Measurements from ENCODE around the gene MSH3.
"Not testable (repeated sequence)": the region's sequence is repeated elsewhere in the genome, so short reads cannot be mapped to it uniquely, and the experiment has no call there.

The MSH3 gene

GRCh38 chr5:80805038-80805437 lies 150.6 kb downstream of the MSH3 start:
- TF ChIP-seq Cebpa-rat (IDR thresholded peaks at IDR 0.05): no peak
- Histone ChIP-seq H3K36me3 (peaks cover 37 to 81% (median 53%) of the 10 kb centered on the region in 11 experiments), H3K9me3 (replicated peaks in 1 of 11) (peaks cover 0 to 11% (median 0%) of the 10 kb centered on the region in 11 experiments; a peak in 3 of 22 replicates), H3K27me3 (no peaks in the 10 kb centered on the region), H3K27ac (no peak overlapping the region), H3K9ac (no peak overlapping the region), H3K4me1 (no peaks in the 10 kb centered on the region), H3K4me3 (no peak overlapping the region), H3K4me2 (no peak overlapping the region), H4K20me1 (no peaks in the 10 kb centered on the region)

- no peaks in the 10 kb centered on the region for H4K20me1 ChIP-seq
- H3K4me3 ChIP-seq: no peak overlapping the region
- TF ChIP-seq Cebpa-rat (IDR thresholded peaks at IDR 0.05): no peak
- peaks cover 25 to 62% (median 39%) of the 10 kb centered on the region in 11 experiments for H3K36me3 ChIP-seq
- peaks cover 0 to 11% (median 0%) of the 10 kb centered on the region in 11 experiments; a peak in 3 of 22 replicates for H3K9me3 ChIP-seq (replicated peaks in 1 of 11)
- H3K9ac ChIP-seq: no peak overlapping the region
- H3K4me2 ChIP-seq: no peak overlapping the region
- no peaks in the 10 kb centered on the region for H3K27me3 ChIP-seq
- H3K27ac ChIP-seq: no peak overlapping the region
- H3K4me1 ChIP-seq: no peaks in the 10 kb centered on the region
These were observed 152.5 kb downstream of the MSH3 start for GRCh38 chr5:80806929-80807328.

GRCh38 chr5:80809451-80809850 lies 155.0 kb downstream of the MSH3 start:
- Histone ChIP-seq H3K4me3 (no peak overlapping the region), H3K36me3 (peaks cover 27 to 62% (median 41%) of the 10 kb centered on the region in 11 experiments), H3K27ac (no peak overlapping the region), H3K27me3 (no peaks in the 10 kb centered on the region), H4K20me1 (no peaks in the 10 kb centered on the region; a peak in 1 of 22 replicates), H3K9me3 (replicated peaks in 1 of 11) (no peaks in the 10 kb centered on the region), H3K9ac (no peak overlapping the region), H3K4me1 (no peaks in the 10 kb centered on the region), H3K4me2 (no peak overlapping the region)
- no peak for TF ChIP-seq Cebpa-rat (IDR thresholded peaks at IDR 0.05)

GRCh38 chr5:80810425-80810824 lies 156.0 kb downstream of the MSH3 start:
- Histone ChIP-seq H3K27me3 (no peaks in the 10 kb centered on the region), H3K27ac (no peak overlapping the region), H3K36me3 (peaks cover 34 to 64% (median 43%) of the 10 kb centered on the region in 11 experiments), H3K9ac (no peak overlapping the region), H3K4me1 (no peaks in the 10 kb centered on the region), H4K20me1 (no peaks in the 10 kb centered on the region; a peak in 1 of 22 replicates), H3K4me3 (no peak overlapping the region), H3K4me2 (no peak overlapping the region), H3K9me3 (replicated peaks in 1 of 11) (no peaks in the 10 kb centered on the region)
- TF ChIP-seq Cebpa-rat (IDR thresholded peaks at IDR 0.05): no peak

DNA sequence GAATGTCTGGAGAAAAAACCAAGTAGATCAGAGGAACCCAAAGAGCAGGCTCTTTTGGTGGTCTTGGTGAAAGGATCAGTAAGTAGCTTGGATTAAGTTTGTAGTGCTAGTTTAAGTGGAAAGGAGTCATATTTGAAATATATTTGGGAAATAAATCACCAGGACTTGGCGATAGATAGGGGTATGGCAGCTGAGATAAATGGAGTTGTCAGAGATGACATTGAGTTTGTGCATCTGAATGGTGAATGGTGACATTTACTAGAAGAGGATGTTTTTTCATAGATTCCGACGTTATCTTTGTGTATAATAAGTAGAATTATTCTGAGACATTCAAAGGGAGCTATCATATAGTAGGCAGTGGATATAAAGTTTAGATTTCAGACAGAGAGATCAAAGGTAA lies 162.1 kb downstream of the MSH3 start:
- H3K9ac ChIP-seq: no peak overlapping the region
- H3K4me2 ChIP-seq: no peak overlapping the region
- H3K36me3 ChIP-seq: peaks cover 33 to 86% (median 57%) of the 10 kb centered on the region in 11 experiments
- no peaks in the 10 kb centered on the region for H3K4me1 ChIP-seq
- TF ChIP-seq Cebpa-rat (IDR thresholded peaks at IDR 0.05): no peak
- peaks cover 0 to 15% (median 6%) of the 10 kb centered on the region in 11 experiments; a peak in 13 of 22 replicates for H3K9me3 ChIP-seq (replicated peaks in 1 of 11)
- no peak overlapping the region for H3K27ac ChIP-seq
- no peak overlapping the region for H3K4me3 ChIP-seq
- no peaks in the 10 kb centered on the region; a peak in 1 of 22 replicates for H4K20me1 ChIP-seq
- no peaks in the 10 kb centered on the region for H3K27me3 ChIP-seq

GRCh38 chr5:80820685-80821084 lies 166.2 kb downstream of the MSH3 start:
- peaks cover 25 to 78% (median 48%) of the 10 kb centered on the region in 11 experiments for H3K36me3 ChIP-seq
- peaks cover 18 to 36% (median 28%) of the 10 kb centered on the region in 11 experiments for H3K9me3 ChIP-seq (replicated peaks in 1 of 11)
- no peaks in the 10 kb centered on the region for H3K4me1 ChIP-seq
- H3K27ac ChIP-seq: no peak overlapping the region
- no peaks in the 10 kb centered on the region for H3K27me3 ChIP-seq
- no peaks in the 10 kb centered on the region for H4K20me1 ChIP-seq
- no peak for TF ChIP-seq Cebpa-rat (IDR thresholded peaks at IDR 0.05)
- no peak overlapping the region for H3K9ac ChIP-seq
- no peak overlapping the region for H3K4me3 ChIP-seq
- H3K4me2 ChIP-seq: no peak overlapping the region

DNA sequence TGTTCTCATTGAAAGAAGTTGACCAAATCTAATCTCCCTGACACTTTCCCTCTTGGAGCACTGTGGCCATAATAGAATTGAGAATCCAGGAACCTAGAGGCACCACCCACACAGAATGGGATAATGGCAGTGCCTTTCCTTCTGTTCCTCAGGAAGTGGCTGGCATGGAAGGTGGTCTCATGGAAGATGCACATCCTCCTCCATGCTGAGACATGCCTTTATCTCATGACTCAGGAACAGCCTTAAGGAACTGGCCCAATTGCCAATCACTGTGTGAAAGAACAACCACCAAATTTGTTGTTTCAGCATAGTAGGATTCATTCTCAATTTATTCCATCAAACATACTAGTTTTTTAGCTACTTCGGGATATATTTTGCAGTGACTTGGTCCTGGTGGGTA lies 168.2 kb downstream of the MSH3 start:
- H3K9me3 ChIP-seq (replicated peaks in 1 of 11): peaks cover 18 to 38% (median 29%) of the 10 kb centered on the region in 11 experiments
- no peak overlapping the region for H3K9ac ChIP-seq
- H3K4me1 ChIP-seq: no peaks in the 10 kb centered on the region
- peaks cover 18 to 65% (median 34%) of the 10 kb centered on the region in 11 experiments; a peak in 21 of 22 replicates for H3K36me3 ChIP-seq
- no peak for TF ChIP-seq Cebpa-rat (IDR thresholded peaks at IDR 0.05)
- H3K4me3 ChIP-seq: no peak overlapping the region
- no peaks in the 10 kb centered on the region for H3K27me3 ChIP-seq
- H4K20me1 ChIP-seq: no peaks in the 10 kb centered on the region
- H3K4me2 ChIP-seq: no peak overlapping the region
- H3K27ac ChIP-seq: no peak overlapping the region

DNA sequence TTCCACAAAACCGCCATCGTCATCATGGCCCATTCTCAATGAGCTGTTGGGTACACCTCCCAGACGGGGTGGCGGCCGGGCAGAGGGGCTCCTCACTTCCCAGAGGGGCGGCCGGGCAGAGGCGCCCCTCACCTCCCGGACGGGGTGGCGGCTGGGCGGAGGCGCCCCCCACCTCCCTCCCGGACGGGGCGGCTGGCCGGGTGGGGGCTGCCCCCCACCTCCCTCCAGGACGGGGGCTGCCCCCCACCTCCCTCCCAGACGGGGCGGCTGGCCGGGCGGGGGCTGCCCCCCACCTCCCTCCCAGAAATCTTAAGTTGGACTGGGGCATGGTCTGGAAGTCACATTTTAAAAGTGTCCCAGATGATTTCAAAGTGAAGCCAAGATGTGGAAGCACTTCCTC lies 169.7 kb downstream of the MSH3 start:
- not testable (repeated sequence) for H4K20me1 ChIP-seq, H3K9ac ChIP-seq, H3K27ac ChIP-seq, H3K4me1 ChIP-seq, H3K4me2 ChIP-seq, H3K27me3 ChIP-seq, H3K4me3 ChIP-seq
- Histone ChIP-seq H3K36me3 (peaks cover 33 to 69% (median 44%) of the 10 kb centered on the region in 11 experiments), H3K9me3 (replicated peaks in 1 of 11) (peaks cover 26 to 49% (median 40%) of the 10 kb centered on the region in 11 experiments)

GRCh38 chr5:80825786-80826460 lies 171.5 kb downstream of the MSH3 start:
- H3K27ac ChIP-seq: no peak overlapping the region
- no peak for TF ChIP-seq Cebpa-rat (IDR thresholded peaks at IDR 0.05)
- no peak overlapping the region for H3K9ac ChIP-seq
- H3K4me2 ChIP-seq: no peak overlapping the region
- H3K9me3 ChIP-seq (replicated peaks in 1 of 11): peaks cover 33 to 55% (median 43%) of the 10 kb centered on the region in 11 experiments
- no peaks in the 10 kb centered on the region for H4K20me1 ChIP-seq
- H3K36me3 ChIP-seq: peaks cover 32 to 63% (median 51%) of the 10 kb centered on the region in 11 experiments
- no peaks in the 10 kb centered on the region for H3K4me1 ChIP-seq
- H3K4me3 ChIP-seq: no peak overlapping the region
- H3K27me3 ChIP-seq: no peaks in the 10 kb centered on the region

DNA sequence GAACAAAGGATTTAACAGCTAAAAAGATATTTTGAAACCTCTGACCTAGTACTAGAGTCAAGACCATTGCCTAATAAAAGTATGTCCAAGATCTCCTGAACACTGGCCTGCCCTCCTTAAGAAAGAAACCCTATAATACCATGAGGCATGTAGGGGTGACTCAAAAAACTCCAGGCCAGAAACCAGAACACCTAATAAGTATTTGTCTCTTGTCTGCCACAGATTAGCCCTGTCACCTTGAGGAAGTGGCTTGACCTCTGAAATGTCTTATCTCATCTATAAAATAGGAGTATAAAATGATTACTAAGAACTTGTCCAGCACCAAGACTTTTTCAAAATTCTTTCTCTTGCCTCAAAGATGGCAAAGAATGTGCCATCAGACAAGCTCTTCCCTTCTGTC lies 180.3 kb downstream of the MSH3 start:
- TF ChIP-seq Cebpa-rat (IDR thresholded peaks at IDR 0.05): no peak
- Histone ChIP-seq H3K4me1 (no peaks in the 10 kb centered on the region), H3K27ac (no peak overlapping the region), H3K27me3 (no peaks in the 10 kb centered on the region), H3K4me2 (no peak overlapping the region), H3K4me3 (no peak overlapping the region), H3K9me3 (replicated peaks in 1 of 11) (peaks cover 0 to 3% (median under 1%) of the 10 kb centered on the region in 11 experiments; a peak in 4 of 22 replicates), H3K9ac (no peak overlapping the region), H3K36me3 (peaks cover 0 to 14% (median 7%) of the 10 kb centered on the region in 11 experiments; a peak in 7 of 22 replicates), H4K20me1 (no peaks in the 10 kb centered on the region)
